ENCODE measurements around the gene KCNJ13.

Gene KCNJ13

GRCh38 chr2:232749331-232749730 is 27.0 kb downstream of the KCNJ13 start:
- no peak for TF ChIP-seq CTCF (IDR thresholded peaks at IDR 0.05; ENCODE audit: insufficient read depth, low read depth, low read length, missing control alignments)
- DNase-seq (ENCODE audit: low read depth), result no peak
- no peak overlapping the region for H3K4me3 ChIP-seq (ENCODE audit: low read depth, low read length)

DNA sequence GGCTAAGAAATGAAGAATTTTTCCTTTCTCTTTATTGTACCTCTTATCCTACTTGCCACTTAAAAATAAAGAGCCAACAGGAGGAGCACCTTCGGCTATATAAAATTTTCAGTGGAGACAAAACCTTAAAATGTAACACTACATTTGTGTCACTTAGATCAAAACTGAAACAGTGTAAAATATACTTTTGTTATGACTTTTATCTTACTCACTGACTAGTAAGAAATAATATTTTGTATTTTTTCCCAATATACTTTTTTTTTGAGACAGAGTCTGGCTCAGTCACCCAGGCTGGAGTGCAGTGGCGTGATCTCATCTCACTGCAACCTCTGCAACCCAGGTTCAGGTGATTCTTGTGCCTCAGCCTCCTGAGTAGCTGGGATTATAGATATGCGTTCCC is 28.3 kb downstream of the KCNJ13 start:
- TF ChIP-seq CTCF (IDR thresholded peaks at IDR 0.05; ENCODE audit: insufficient read depth, low read depth, low read length, missing control alignments), result no peak
- DNase-seq (ENCODE audit: low read depth), result no peak
- H3K4me3 ChIP-seq (ENCODE audit: low read depth, low read length), result no peak overlapping the region

DNA sequence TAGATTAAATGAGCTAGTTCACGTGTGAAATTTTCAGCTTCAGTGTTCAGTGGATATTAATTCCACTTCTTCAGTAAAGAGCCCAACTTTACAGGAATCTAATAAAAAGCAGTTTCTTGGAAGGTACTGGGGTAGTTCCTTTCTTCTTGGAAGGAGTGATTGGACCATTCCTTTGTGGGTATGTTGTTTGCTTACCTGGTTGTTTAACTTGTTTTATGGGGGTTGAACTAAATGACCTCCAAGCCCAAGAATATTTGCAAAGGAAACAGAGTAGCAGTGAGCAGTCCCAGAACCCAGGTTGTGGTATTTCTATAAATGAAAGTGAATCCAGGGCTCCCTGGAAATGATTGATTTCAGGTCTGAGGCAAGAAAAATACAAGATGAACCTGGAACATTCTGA is 31.4 kb downstream of the KCNJ13 start:
- DNase-seq (ENCODE audit: low read depth), result no peak
- no peak overlapping the region for H3K4me3 ChIP-seq (ENCODE audit: low read depth, low read length)
- TF ChIP-seq CTCF (IDR thresholded peaks at IDR 0.05; ENCODE audit: insufficient read depth, low read depth, low read length, missing control alignments), result no peak

DNA sequence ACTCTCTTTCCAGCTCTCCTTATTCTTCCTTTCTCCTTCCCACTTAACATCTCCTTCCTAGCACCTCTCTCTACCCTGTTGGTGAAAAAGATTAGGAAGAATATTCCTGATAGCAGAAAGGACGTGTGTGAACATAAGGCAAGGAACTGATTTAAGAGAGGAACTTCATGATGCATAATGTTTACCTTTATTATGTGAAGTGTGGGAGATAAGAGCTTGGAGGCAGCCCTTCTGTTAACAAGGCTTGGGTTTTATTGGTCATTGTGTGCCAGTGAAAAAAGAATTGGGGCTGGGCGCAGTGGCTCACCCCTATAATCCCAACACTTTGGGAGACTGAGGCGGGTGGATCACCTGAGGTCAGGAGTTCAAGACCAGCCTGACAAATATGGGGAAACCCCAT is 34.4 kb downstream of the KCNJ13 start:
- TF ChIP-seq CTCF (IDR thresholded peaks at IDR 0.05; ENCODE audit: insufficient read depth, low read depth, low read length, missing control alignments), result no peak
- H3K4me3 ChIP-seq (ENCODE audit: low read depth, low read length), result no peak overlapping the region
- DNase-seq (ENCODE audit: low read depth), result no peak

GRCh38 chr2:232741294-232741693 is 35.1 kb downstream of the KCNJ13 start:
- no peak for DNase-seq (ENCODE audit: low read depth)
- no peak overlapping the region for H3K4me3 ChIP-seq (ENCODE audit: low read depth, low read length)
- no peak for TF ChIP-seq CTCF (IDR thresholded peaks at IDR 0.05; ENCODE audit: insufficient read depth, low read depth, low read length, missing control alignments)

- TF ChIP-seq CTCF (IDR thresholded peaks at IDR 0.05; ENCODE audit: insufficient read depth, low read depth, low read length, missing control alignments), result no peak
- no peak overlapping the region for H3K4me3 ChIP-seq (ENCODE audit: low read depth, low read length)
- no peak for DNase-seq (ENCODE audit: low read depth)
Measured at GRCh38 chr2:232731470-232731869, 44.9 kb downstream of the KCNJ13 start.

DNA sequence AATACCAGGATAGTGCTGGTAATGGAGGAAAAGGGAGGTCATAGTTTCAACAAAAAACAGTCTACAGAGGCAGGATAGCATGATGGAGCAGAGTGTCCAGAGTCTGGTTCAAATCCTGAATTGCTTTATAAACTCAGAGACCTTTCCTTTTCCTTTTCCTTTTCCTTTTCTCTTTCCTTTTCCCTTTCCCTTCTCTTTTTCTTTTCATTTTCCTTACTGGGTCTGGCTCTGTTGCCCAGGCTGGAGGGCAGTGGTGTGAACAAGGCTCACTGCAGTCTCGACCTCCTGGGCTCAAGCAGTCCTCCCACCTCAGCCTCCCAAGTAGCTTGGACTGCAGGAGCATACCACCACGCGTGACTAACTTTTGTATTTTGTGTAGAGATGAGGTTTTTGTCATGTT is 47.6 kb downstream of the KCNJ13 start:
- DNase-seq (ENCODE audit: low read depth), result no peak
- TF ChIP-seq CTCF (IDR thresholded peaks at IDR 0.05; ENCODE audit: insufficient read depth, low read depth, low read length, missing control alignments), result no peak
- no peak overlapping the region for H3K4me3 ChIP-seq (ENCODE audit: low read depth, low read length)

Measured in GM12865 (cell line).